BJ (cell line): ENCODE measurements around the gene SYNE2. TPM values are rescaled to one million over a fixed set of nuclear protein-coding genes. Genes with fewer than 3 reads are reported as not detected.

Experiments used
- CTCF ChIA-PET: fragments of 350-600 bp; formaldehyde crosslinking; extraction: SDS; loops from one replicate; lab custom pipeline; 2021; ENCODE audit warnings: antibody characterized with exemption, inconsistent platforms; lab: Yijun Ruan, JAX
- POLR2A ChIA-PET: fragments of 300-600 bp; sonication (Branson Sonifier 250); formaldehyde crosslinking; extraction: SDS; loops from one replicate; lab custom pipeline; 2021; ENCODE audit warnings: antibody characterized with exemption; lab: Charles Lee
- DNase-seq: peaks from one replicate; pipeline ENCODE4 v3.0.0-alpha.2; 2011; ENCODE audit warnings: low read depth
- H3K27me3 ChIP-seq: 2 replicates; pipeline ENCODE4 v1.6.0; 2011; ENCODE audit warnings: low read length; ENCODE audit not compliant: control insufficient read depth, insufficient read depth
- H3K36me3 ChIP-seq: 2 replicates; pipeline ENCODE4 v1.5.1; 2011; ENCODE audit warnings: low read length; ENCODE audit not compliant: control insufficient read depth, insufficient read depth
- H3K4me3 ChIP-seq: 2 replicates; pipeline ENCODE4 v1.5.1; 2011; ENCODE audit warnings: low read depth, mild to moderate bottlenecking, control low read depth, low read length
- polyA plus RNA-seq: library from polyadenylated mRNA; depleted of rRNA; stranded (reverse); fragments of >200 nt; gene quantifications from 2 replicates; pipeline ENCODE4 v1.2.3, GENCODE V29; 2011
- TF ChIP-seq, protein P1 (sequence below): IDR thresholded peaks from 2 replicates; pipeline ENCODE4 v1.5.1; 2011; ENCODE audit warnings: low read depth, mild to moderate bottlenecking, control low read depth, inconsistent platforms, low read length, moderate library complexity; ENCODE audit not compliant: insufficient read depth

Gene SYNE2
- polyA plus RNA-seq, 1 experiment, result 5.2 TPM

GRCh38 chr14:63902375-63902976, 49.7 kb downstream of the SYNE2 start:
- Histone ChIP-seq H3K36me3 (no peaks in the 10 kb centered on the region), H3K27me3 (no peaks in the 10 kb centered on the region), H3K4me3 (no peak overlapping the region)
- DNase-seq, result no peak
- ChIA-PET POLR2A (no interaction called here), CTCF (interaction anchor here (1.9 kb wide), 1 partner anchor 9 kb away, joined by 6 read pairs; no protein-coding TSS in a partner anchor)
- TF ChIP-seq, protein P1, sequence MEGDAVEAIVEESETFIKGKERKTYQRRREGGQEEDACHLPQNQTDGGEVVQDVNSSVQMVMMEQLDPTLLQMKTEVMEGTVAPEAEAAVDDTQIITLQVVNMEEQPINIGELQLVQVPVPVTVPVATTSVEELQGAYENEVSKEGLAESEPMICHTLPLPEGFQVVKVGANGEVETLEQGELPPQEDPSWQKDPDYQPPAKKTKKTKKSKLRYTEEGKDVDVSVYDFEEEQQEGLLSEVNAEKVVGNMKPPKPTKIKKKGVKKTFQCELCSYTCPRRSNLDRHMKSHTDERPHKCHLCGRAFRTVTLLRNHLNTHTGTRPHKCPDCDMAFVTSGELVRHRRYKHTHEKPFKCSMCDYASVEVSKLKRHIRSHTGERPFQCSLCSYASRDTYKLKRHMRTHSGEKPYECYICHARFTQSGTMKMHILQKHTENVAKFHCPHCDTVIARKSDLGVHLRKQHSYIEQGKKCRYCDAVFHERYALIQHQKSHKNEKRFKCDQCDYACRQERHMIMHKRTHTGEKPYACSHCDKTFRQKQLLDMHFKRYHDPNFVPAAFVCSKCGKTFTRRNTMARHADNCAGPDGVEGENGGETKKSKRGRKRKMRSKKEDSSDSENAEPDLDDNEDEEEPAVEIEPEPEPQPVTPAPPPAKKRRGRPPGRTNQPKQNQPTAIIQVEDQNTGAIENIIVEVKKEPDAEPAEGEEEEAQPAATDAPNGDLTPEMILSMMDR, result no peak

DNA sequence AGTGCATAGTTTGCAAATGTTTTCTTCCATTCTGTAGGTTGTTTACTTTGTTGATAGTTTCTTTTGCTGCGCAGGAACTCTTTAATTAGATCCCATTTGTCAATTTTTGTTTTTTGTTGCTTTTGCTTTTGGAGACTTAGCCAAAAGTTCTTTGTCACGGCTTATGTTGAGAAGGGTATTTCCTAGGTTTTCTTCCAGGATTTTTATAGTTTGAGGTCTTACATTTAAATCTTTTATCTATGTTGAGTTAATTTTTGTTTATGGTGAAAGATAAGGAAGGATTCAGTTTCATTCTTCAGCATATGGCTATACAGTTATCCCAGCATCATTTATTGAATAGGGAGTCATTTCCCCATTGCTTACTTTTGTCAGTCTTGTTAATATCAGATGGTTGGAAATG, 51.9 kb downstream of the SYNE2 start:
- H3K36me3 ChIP-seq, result no peaks in the 10 kb centered on the region
- TF ChIP-seq, protein P1, result no peak
- CTCF ChIA-PET, result no interaction called here
- no peaks in the 10 kb centered on the region for H3K27me3 ChIP-seq
- POLR2A ChIA-PET, result no interaction called here
- no peak for DNase-seq
- H3K4me3 ChIP-seq, result no peak overlapping the region

DNA sequence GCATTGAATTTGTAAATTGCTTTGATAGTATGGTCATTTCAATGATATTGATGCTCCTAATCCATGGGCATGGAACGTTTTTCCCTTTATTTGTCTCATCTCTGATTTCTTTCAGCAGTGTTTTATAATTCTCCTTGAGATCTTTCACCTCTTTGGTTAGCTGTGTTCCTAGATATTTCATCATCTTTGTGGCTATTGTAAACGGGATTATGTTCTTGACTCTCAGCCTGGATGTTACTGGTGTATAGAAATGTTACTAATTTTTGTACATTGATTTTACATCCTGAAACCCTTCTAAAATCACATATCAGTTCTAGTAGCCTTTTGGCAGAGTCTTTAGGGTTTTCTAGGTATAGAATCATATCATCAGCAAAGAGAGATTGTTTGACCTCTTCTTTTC, 52.6 kb downstream of the SYNE2 start:
- H3K36me3 ChIP-seq, result no peaks in the 10 kb centered on the region
- POLR2A ChIA-PET, result no interaction called here
- no peak for DNase-seq
- TF ChIP-seq, protein P1, result no peak
- no peaks in the 10 kb centered on the region for H3K27me3 ChIP-seq
- H3K4me3 ChIP-seq, result no peak overlapping the region
- CTCF ChIA-PET, result no interaction called here

DNA sequence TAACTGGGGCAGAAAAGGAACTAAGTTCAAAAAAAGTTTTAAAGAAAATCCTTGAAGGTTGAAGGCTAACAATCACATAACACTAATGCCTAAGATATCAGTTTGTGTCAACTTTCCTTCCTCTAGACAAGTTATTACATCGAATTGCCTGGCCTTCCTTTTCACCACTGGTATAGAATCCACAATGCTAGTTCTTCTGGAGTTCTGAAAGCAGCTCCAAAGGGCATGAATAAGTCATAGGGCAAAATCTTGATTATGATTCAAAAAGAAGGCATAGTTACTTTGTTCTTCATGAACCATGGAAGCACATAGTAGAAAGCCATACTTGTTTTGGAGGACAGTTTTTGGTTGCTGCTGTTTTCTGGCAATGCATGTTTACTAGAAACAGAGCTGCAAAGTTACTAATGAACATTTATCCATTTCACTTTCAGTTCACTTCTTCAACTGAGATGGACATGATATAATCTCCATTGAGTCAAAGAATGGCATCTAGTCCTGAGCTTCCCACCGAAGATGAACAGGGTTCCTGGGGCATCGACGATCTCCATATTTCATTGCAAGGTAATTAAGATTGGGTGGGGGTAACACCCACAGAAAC, 56.0 kb downstream of the SYNE2 start:
- no peak for DNase-seq
- Histone ChIP-seq H3K27me3 (no peaks in the 10 kb centered on the region), H3K36me3 (no peaks in the 10 kb centered on the region), H3K4me3 (no peak overlapping the region)
- ChIA-PET POLR2A (interaction anchor here (0.6 kb wide), 2 partner anchors 10 to 1209 kb away, joined by 3 to 8 read pairs; no protein-coding TSS in a partner anchor), CTCF (interaction anchor here (0.8 kb wide), 1 partner anchor 631 kb away, joined by 3 read pairs; no protein-coding TSS in a partner anchor)
- TF ChIP-seq, protein P1, result no peak

GRCh38 chr14:63909984-63910383, 57.2 kb downstream of the SYNE2 start:
- ChIA-PET CTCF (no interaction called here), POLR2A (no interaction called here)
- TF ChIP-seq, protein P1, result no peak
- DNase-seq, result no peak
- Histone ChIP-seq H3K4me3 (no peak overlapping the region), H3K27me3 (no peaks in the 10 kb centered on the region), H3K36me3 (no peaks in the 10 kb centered on the region)
